Suprapubic skin (tissue), 4 donors: ENCODE data around the gene TPRN. TPM values are rescaled to one million over a fixed set of nuclear protein-coding genes. Genes with fewer than 3 reads are reported as not detected.
A peak's percentile ranks its signal among the peaks of the same experiment; 100 is the strongest.
"Not testable (repeated sequence)": the region's sequence is repeated elsewhere in the genome, so short reads cannot be mapped to it uniquely, and the experiment has no call there.

Experiments
- DNase-seq, 2 donors: peaks; one replicate each; pipeline ENCODE4 v3.0.0-alpha.2; 2019; ENCODE audit warnings: low spot score in 2 of 2
- H3K27ac ChIP-seq: fragments of 200-600 bp; sonication (generic); one replicate; pipeline ENCODE4 v1.5.1; 2019
- H3K27me3 ChIP-seq: fragments of 200-600 bp; sonication (generic); one replicate; pipeline ENCODE4 v1.5.1; 2019
- H3K36me3 ChIP-seq: fragments of 200-600 bp; sonication (generic); one replicate; pipeline ENCODE4 v1.5.1; 2019
- H3K4me1 ChIP-seq: fragments of 200-600 bp; sonication (generic); one replicate; pipeline ENCODE4 v1.5.1; 2019
- H3K4me3 ChIP-seq: fragments of 200-600 bp; sonication (generic); one replicate; pipeline ENCODE4 v1.5.1; 2019; ENCODE audit warnings: mild to moderate bottlenecking
- H3K9me3 ChIP-seq: fragments of 200-600 bp; sonication (generic); one replicate; pipeline ENCODE4 v1.5.1; 2019
- CTCF ChIP-seq, 2 donors: fragments of 200-600 bp in 1 of 2; fragments of 450-650 bp in 1 of 2; sonication (generic) in 1 of 2; IDR thresholded peaks; one replicate each; pipeline ENCODE4 v1.5.1; 2016 to 2019; ENCODE audit warnings: antibody characterized with exemption in 2 of 2, mild to moderate bottlenecking in 1 of 2, moderate library complexity in 1 of 2
- EP300 ChIP-seq: sonication (generic); formaldehyde crosslinking; IDR thresholded peaks from one replicate; pipeline ENCODE4 v1.6.1; 2017; ENCODE audit warnings: antibody characterized with exemption
- POLR2A ChIP-seq, 2 donors: fragments of 450-650 bp; IDR thresholded peaks; one replicate each; pipeline ENCODE4 v1.6.1; 2017; ENCODE audit warnings: antibody characterized with exemption in 2 of 2, mild to moderate bottlenecking in 2 of 2, moderate library complexity in 2 of 2
- POLR2AphosphoS5 ChIP-seq, 3 donors: sonication (generic); formaldehyde crosslinking; IDR thresholded peaks; one replicate each; pipeline ENCODE4 v1.6.1; 2017; ENCODE audit warnings: antibody characterized with exemption in 3 of 3
- WGBS: methylation state at CpG from one replicate; pipeline ENCODE4 v1.1.5; 2018; 5-methylcytosine and 5-hydroxymethylcytosine counted together
- total RNA-seq, 4 donors: library from RNA; depleted of rRNA; stranded (reverse); fragments of >200 nt; gene quantifications; one replicate each; pipeline ENCODE4 v1.1.0, GENCODE V29; 2016

Gene TPRN
- total RNA-seq, 4 donors from 2014 or later, result 12.6 to 23.6 (median 18.7) TPM

- WGBS, result 0% methylated on average over 1 of the region's 67 CpGs
- TF ChIP-seq EP300, result no peak
- peak; percentile 96 to 100 (median 100) for TF ChIP-seq POLR2AphosphoS5 (IDR thresholded peaks at IDR 0.05)
- peak in 1 of 2 donors; percentile 4 for TF ChIP-seq CTCF (IDR thresholded peaks at IDR 0.05)
- TF ChIP-seq POLR2A (IDR thresholded peaks at IDR 0.05), result peak; percentile 100
- Histone ChIP-seq H3K36me3 (peaks cover 15% of the 10 kb centered on the region), H3K27ac (peak within 1 kb of the TSS; percentile 96), H3K27me3 (peaks cover under 1% of the 10 kb centered on the region), H3K4me1 (peaks cover 83% of the 10 kb centered on the region), H3K4me3 (peak within 1 kb of the TSS; percentile 88), H3K9me3 (no peaks in the 10 kb centered on the region)
- peak; percentile 99 to 100 for DNase-seq
Measured at GRCh38 chr9:137240841-137241489, 40.4 kb upstream of the TPRN start, which contains the start of gene TUBB4B. TSS of gene TUBB4B (plus strand) at chr9:137241287. CDS start at chr9:137241361, 74 bp downstream.

GRCh38 chr9:137240318-137240840 lies 39.8 kb upstream of the TPRN start:
- DNase-seq, result peak; percentile 91 to 93

GRCh38 chr9:137239541-137240200 lies 39.1 kb upstream of the TPRN start:
- WGBS, result 50% methylated on average over 27 of the region's 27 CpGs
- Histone ChIP-seq H3K4me3 (peak overlapping the region; percentile 88), H3K4me1 (peaks cover 73% of the 10 kb centered on the region), H3K36me3 (peaks cover 15% of the 10 kb centered on the region), H3K27me3 (peaks cover 14% of the 10 kb centered on the region), H3K27ac (peak overlapping the region; percentile 96)
- DNase-seq, H3K9me3 ChIP-seq: not testable (repeated sequence)

More at GRCh38 chr9:137240318-137240840, 39.8 kb upstream of the TPRN start:
- H3K4me3 ChIP-seq, result peak overlapping the region; percentile 88
- TF ChIP-seq CTCF (IDR thresholded peaks at IDR 0.05) (no peak), POLR2A (IDR thresholded peaks at IDR 0.05) (peak in 1 of 2 donors; percentile 28)
- H3K4me1 ChIP-seq, result peaks cover 80% of the 10 kb centered on the region
- under 1% methylated on average over 31 of the region's 58 CpGs for WGBS
- H3K9me3 ChIP-seq, result no peaks in the 10 kb centered on the region
- H3K36me3 ChIP-seq, result peaks cover 15% of the 10 kb centered on the region
- peak overlapping the region; percentile 96 for H3K27ac ChIP-seq
- peaks cover 7% of the 10 kb centered on the region for H3K27me3 ChIP-seq

GRCh38 chr9:137237759-137238726 lies 37.5 kb upstream of the TPRN start:
- Histone ChIP-seq H3K36me3 (peaks cover 11% of the 10 kb centered on the region), H3K4me3 (no peak overlapping the region), H3K27me3 (peaks cover 30% of the 10 kb centered on the region), H3K4me1 (peaks cover 58% of the 10 kb centered on the region), H3K9me3 (no peaks in the 10 kb centered on the region), H3K27ac (peak overlapping the region; percentile 78)
- no peak for DNase-seq
- 87% methylated on average over 3 of the region's 13 CpGs for WGBS
- TF ChIP-seq POLR2A (IDR thresholded peaks at IDR 0.05) (no peak), CTCF (IDR thresholded peaks at IDR 0.05) (no peak), EP300 (no peak), POLR2AphosphoS5 (IDR thresholded peaks at IDR 0.05) (no peak)

- Histone ChIP-seq H3K27ac (peak overlapping the region; percentile 78), H3K4me3 (peak overlapping the region; percentile 24), H3K36me3 (peaks cover under 1% of the 10 kb centered on the region), H3K9me3 (no peaks in the 10 kb centered on the region), H3K4me1 (peaks cover 48% of the 10 kb centered on the region), H3K27me3 (peaks cover 41% of the 10 kb centered on the region)
- no peak for DNase-seq
- TF ChIP-seq POLR2A (IDR thresholded peaks at IDR 0.05) (no peak), EP300 (no peak), CTCF (IDR thresholded peaks at IDR 0.05) (no peak), POLR2AphosphoS5 (IDR thresholded peaks at IDR 0.05) (no peak)
- 32% methylated on average over 9 of the region's 11 CpGs for WGBS
Measured at GRCh38 chr9:137236936-137237421, 36.4 kb upstream of the TPRN start.
